GM12878 (cell line): ENCODE results near the gene TBC1D1. TPM values are rescaled to one million over a fixed set of nuclear protein-coding genes. Genes with fewer than 3 reads are reported as not detected.
A peak's percentile ranks its signal among the peaks of the same experiment; 100 is the strongest.

Experiments
- ATAC-seq: fragments of 200-7000 bp; cut with Tn5 transposase; 3 replicates; pipeline ENCODE4 v1.9.1; 2020; ENCODE audit warnings: mild to moderate bottlenecking, moderate library complexity
- BruUV-seq: library from RNA; stranded (reverse); fragments of 400-500 nt; replicated peaks from 2 replicates; lab custom pipeline; 2021; lab: Mats Ljungman, UMichigan
- CTCF ChIA-PET: fragments of 300-600 bp; sonication (Branson Sonifier 250); formaldehyde crosslinking; extraction: SDS; loops from one replicate; lab custom pipeline; 2021; ENCODE audit warnings: inconsistent platforms; lab: Yijun Ruan, JAX
- POLR2A ChIA-PET: fragments of 350-600 bp; formaldehyde crosslinking; extraction: SDS; loops from one replicate; lab custom pipeline; 2021; ENCODE audit warnings: inconsistent platforms; lab: Charles Lee
- RAD21 ChIA-PET: fragments of 300-600 bp; sonication (Branson Sonifier 250); formaldehyde crosslinking; loops from one replicate; lab custom pipeline; 2023; ENCODE audit warnings: antibody characterized with exemption; ENCODE audit not compliant: unreplicated experiment; lab: Charles Lee
- SMC1A ChIA-PET: fragments of 300-600 bp; sonication (Branson Sonifier 250); formaldehyde crosslinking; loops from one replicate; lab custom pipeline; 2023; ENCODE audit not compliant: unreplicated experiment, uncharacterized antibody; lab: Charles Lee
- DNase-seq: peaks from one replicate; pipeline ENCODE4 v3.0.0-alpha.2; 2011; ENCODE audit warnings: low read depth, low spot score
- FAIRE-seq: peaks from 3 replicates; lab custom pipeline; 2011; peaks lifted over from hg19 to GRCh38; lab: Jason Lieb, UNC
- H2AFZ ChIP-seq: 2 replicates; pipeline ENCODE4 v1.6.0; 2011; ENCODE audit warnings: low read depth, low read length, control low read depth; ENCODE audit not compliant: control insufficient read depth
- H3K27ac ChIP-seq: 2 replicates; pipeline ENCODE4 v1.5.1; 2011; ENCODE audit warnings: control low read depth; ENCODE audit not compliant: control insufficient read depth, insufficient read depth
- H3K27me3 ChIP-seq, 2 experiments: replicated peaks in 1 of 2; 2 replicates each; pipeline versions ENCODE4 v1.6.0 to v1.6.1; 2011; ENCODE audit warnings: low read length in 1 of 2; ENCODE audit not compliant: control insufficient read depth in 2 of 2, insufficient read depth in 2 of 2
- H3K36me3 ChIP-seq, 2 experiments: 2 replicates each; pipeline ENCODE4 v1.5.1; 2011; ENCODE audit warnings: low read length in 1 of 2; ENCODE audit not compliant: control insufficient read depth in 2 of 2, insufficient read depth in 2 of 2
- H3K4me1 ChIP-seq: 2 replicates; pipeline ENCODE4 v1.6.1; 2011; ENCODE audit warnings: mild to moderate bottlenecking, low read length, moderate library complexity, mixed read lengths; ENCODE audit not compliant: control insufficient read depth, insufficient read depth
- H3K4me2 ChIP-seq: 2 replicates; pipeline ENCODE4 v1.6.0; 2011; ENCODE audit warnings: control low read depth; ENCODE audit not compliant: control insufficient read depth, insufficient read depth
- H3K4me3 ChIP-seq: fragments of 200-600 bp; sonication (generic); 2 replicates; pipeline ENCODE4 v1.5.1; 2016
- H3K79me2 ChIP-seq: 2 replicates; pipeline ENCODE4 v1.6.0; 2011; ENCODE audit warnings: low read length; ENCODE audit not compliant: control insufficient read depth, insufficient read depth
- H3K9ac ChIP-seq: 2 replicates; pipeline ENCODE4 v1.8.0; 2011; ENCODE audit warnings: low read length, control low read depth, mixed read lengths; ENCODE audit not compliant: control insufficient read depth, insufficient read depth
- H3K9me3 ChIP-seq: replicated peaks from 3 replicates; pipeline ENCODE4 v1.5.1; 2011; ENCODE audit warnings: mild to moderate bottlenecking, low read length; ENCODE audit not compliant: control insufficient read depth, insufficient read depth
- H4K20me1 ChIP-seq: 2 replicates; pipeline ENCODE4 v1.6.0; 2011; ENCODE audit not compliant: control insufficient read depth, insufficient read depth
- CHD4 ChIP-seq: fragments of 200-600 bp; sonication (generic); IDR thresholded peaks from 2 replicates; pipeline ENCODE4 v1.6.1; 2016; ENCODE audit warnings: mild to moderate bottlenecking
- EED ChIP-seq: sonication (generic); IDR thresholded peaks from 2 replicates; pipeline ENCODE4 v1.6.1; 2016; ENCODE audit warnings: antibody characterized with exemption, low read depth
- ESRRA ChIP-seq: IDR thresholded peaks from 2 replicates; pipeline ENCODE4 v1.6.1; 2012; ENCODE audit warnings: mild to moderate bottlenecking, low read length, improper control_type of control experiment
- ETV6 ChIP-seq, 2 experiments: fragments of 450-650 bp in 1 of 2; IDR thresholded peaks in 1 of 2; conservative IDR thresholded peaks in 1 of 2; 2 replicates each; pipeline ENCODE4 v1.6.1; 2014; ENCODE audit warnings: antibody characterized with exemption in 1 of 2, borderline replicate concordance in 1 of 2, low read depth in 1 of 2, mild to moderate bottlenecking in 1 of 2, moderate library complexity in 1 of 2
- HCFC1 ChIP-seq: fragments of 150-350 bp; IDR thresholded peaks from 2 replicates; pipeline ENCODE4 v1.6.1; 2014; ENCODE audit warnings: low read length
- HSF1 ChIP-seq: fragments of 150-350 bp; IDR thresholded peaks from 2 replicates; pipeline ENCODE4 v1.6.1; 2014; ENCODE audit warnings: mild to moderate bottlenecking, low read depth, low read length
- IKZF2 ChIP-seq, 2 experiments: fragments of 450-650 bp; IDR thresholded peaks; 2 replicates each; pipeline ENCODE4 v1.6.1; 2017; ENCODE audit warnings: mild to moderate bottlenecking in 2 of 2, moderate library complexity in 2 of 2
- IRF5 ChIP-seq: fragments of 450-650 bp; IDR thresholded peaks from 2 replicates; pipeline ENCODE4 v1.6.1; 2017; ENCODE audit warnings: borderline replicate concordance
- MEF2A ChIP-seq: IDR thresholded peaks from 2 replicates; pipeline ENCODE4 v1.6.1; 2011; ENCODE audit warnings: low read depth, mild to moderate bottlenecking, low read length, moderate library complexity; ENCODE audit not compliant: insufficient read depth
- MTA3 ChIP-seq: IDR thresholded peaks from 2 replicates; pipeline ENCODE4 v1.6.1; 2012; ENCODE audit warnings: low read length, inconsistent platforms, borderline replicate concordance
- NFIC ChIP-seq: IDR thresholded peaks from 2 replicates; pipeline ENCODE4 v1.6.1; 2012; ENCODE audit warnings: low read depth, mild to moderate bottlenecking, inconsistent platforms, low read length, moderate library complexity
- SIN3A ChIP-seq: IDR thresholded peaks from 2 replicates; pipeline ENCODE4 v1.6.1; 2012; ENCODE audit warnings: low read depth, low read length, improper control_type of control experiment
- SKIL ChIP-seq: fragments of 450-650 bp; IDR thresholded peaks from 2 replicates; pipeline ENCODE4 v1.6.1; 2017; ENCODE audit warnings: mild to moderate bottlenecking, low read depth, inconsistent platforms; ENCODE audit not compliant: poor library complexity, severe bottlenecking
- SPI1 ChIP-seq: IDR thresholded peaks from 2 replicates; pipeline ENCODE4 v1.6.1; 2011; ENCODE audit warnings: low read depth, mild to moderate bottlenecking, low read length, moderate library complexity, borderline replicate concordance; ENCODE audit not compliant: insufficient read depth
- TCF7 ChIP-seq: IDR thresholded peaks from 2 replicates; pipeline ENCODE4 v1.6.1; 2014; ENCODE audit warnings: antibody characterized with exemption, borderline replicate concordance
- YY1 ChIP-seq: IDR thresholded peaks from 2 replicates; pipeline ENCODE4 v1.6.1; 2011; ENCODE audit warnings: low read depth, mild to moderate bottlenecking, low read length
- ZNF217 ChIP-seq: fragments of 450-650 bp; IDR thresholded peaks from 2 replicates; pipeline ENCODE4 v1.6.1; 2017; ENCODE audit warnings: antibody characterized with exemption, mild to moderate bottlenecking
- ZSCAN29 ChIP-seq: fragments of 450-650 bp; IDR thresholded peaks from 2 replicates; pipeline ENCODE4 v1.6.1; 2017; ENCODE audit warnings: mild to moderate bottlenecking, moderate library complexity
- WGBS: methylation state at CpG from one replicate; pipeline ENCODE4 v1.1.6; 2016; ENCODE audit warnings: low lambda C conversion rate; ENCODE audit not compliant: insufficient replicate concordance, insufficient coverage; ENCODE audit errors: missing lambda C conversion rate; 5-methylcytosine and 5-hydroxymethylcytosine counted together
- in situ Hi-C: fragments of 300-500 bp; cut with MboI; formaldehyde crosslinking; loops from 9 replicates; pipeline ENCODE4 v1.14.3; 2018; ENCODE audit warnings: mixed read lengths
- intact Hi-C: fragments of 100-400 bp; cut with micrococcal nuclease; formaldehyde crosslinking; loops from one replicate; pipeline ENCODE4 v1.14.2; 2022; ENCODE audit not compliant: unreplicated experiment
- polyA plus RNA-seq, 11 experiments: library from polyadenylated mRNA; depleted of rRNA in 4 of 11; unstranded in 6 of 11; stranded (reverse) in 5 of 11; fragments of >200 nt; fragmentation: Nextera tagmentation in 4 of 11; fragmentation: Illumina TruSeq in 1 of 11; extraction: Ambion mirVana in 4 of 11; extraction: Trizol in 1 of 11; gene quantifications; 1 replicate in 1 of 11; 2 replicates in 10 of 11; pipeline versions ENCODE4 v1.2.1 to v1.2.3, GENCODE V29; 2011 to 2016; ENCODE audit warnings: inconsistent platforms in 2 of 11, missing spikeins in 2 of 11, low read depth in 1 of 11
- total RNA-seq, 4 experiments: library from RNA; depleted of rRNA in 3 of 4; stranded (reverse); fragments of >200 nt in 3 of 4; fragmentation: Illumina TruSeq in 1 of 4; extraction: Trizol in 1 of 4; gene quantifications; 2 replicates each; pipeline versions ENCODE4 v1.2.1 to v1.2.3, GENCODE V29; 2013 to 2021

Gene TBC1D1
- total and polyA plus RNA-seq, 10 of the 15 experiments (the other 5 are each of a cell fraction or from before 2014, with no cell fraction given) = 5.3 to 102 (median 57.8) TPM

- Histone ChIP-seq H3K27ac (peak overlapping the region; percentile 96), H3K4me1 (peaks cover 73% of the 10 kb centered on the region), H3K36me3 (peaks cover under 1 to 1% of the 10 kb centered on the region in 2 experiments; a peak in 3 of 4 replicates), H3K79me2 (no peaks in the 10 kb centered on the region), H2AFZ (no peak overlapping the region), H3K4me2 (peak overlapping the region; percentile 63), H3K27me3 (no peaks in the 10 kb centered on the region), H3K9ac (peak overlapping the region; percentile 61), H3K9me3 (no peaks in the 10 kb centered on the region), H4K20me1 (no peaks in the 10 kb centered on the region), H3K4me3 (0 out of 2 replicates have a peak overlapping the region, but pooled peaks have one; percentile 10)
- TSS peak; percentile 91 for BruUV-seq
- under 1% methylated on average over 12 of the region's 12 CpGs for WGBS
- RAD21 ChIA-PET = interaction anchor here (0.7 to 9.1 kb wide), 20 partner anchors 27 to 724 kb away, joined by 3 to 128 read pairs (median 6); partner anchors contain the start of gene TLR10
- FAIRE-seq (peak; percentile 47), ATAC-seq (peak; percentile 57), DNase-seq (peak; percentile 84)
- CTCF ChIA-PET = interaction anchor here (0.7 to 6.0 kb wide), 12 partner anchors 11 to 674 kb away, joined by 3 to 43 read pairs (median 4); partner anchors contain the start of genes TLR1 and TLR10
- SMC1A ChIA-PET = interaction anchor here (0.8 to 7.7 kb wide), 14 partner anchors 13 to 687 kb away, joined by 3 to 102 read pairs (median 7); partner anchors contain the start of gene TLR10
- intact Hi-C loops = loop anchor here (1.0 to 5.0 kb wide), 8 partner anchors 30 to 726 kb away; partner anchors contain the start of genes TBC1D1 and TLR6
- in situ Hi-C loops = loop anchor here (5.0 to 25.0 kb wide), 3 partner anchors 46 to 1481 kb away; no protein-coding TSS in a partner anchor
- POLR2A ChIA-PET = interaction anchor here (0.7 to 4.6 kb wide), 10 partner anchors 13 to 539 kb away, joined by 3 to 38 read pairs (median 4); no protein-coding TSS in a partner anchor
- no peak; the same call in 1 of the 2 replicates for TF ChIP-seq IRF5
- peak in 1 of 2 experiments; percentile 76; a peak in 2 of 4 replicates for TF ChIP-seq ETV6 (conservative IDR thresholded peaks at IDR 0.05 in 1 of 2, IDR thresholded peaks at IDR 0.05 in 1 of 2; ENCODE audit: borderline replicate concordance in 1 of 2, low read depth in 1 of 2)
- peak; percentile 69; the same call in 1 of the 2 replicates for TF ChIP-seq TCF7
- peak; percentile 99 to 100 for TF ChIP-seq IKZF2 (IDR thresholded peaks at IDR 0.05)
- peak; percentile 38; the same call in 1 of the 2 replicates for TF ChIP-seq ZNF217
- TF ChIP-seq SPI1 = 0 out of 2 replicates have a peak, but pooled peaks have one; percentile 5
- peak; percentile 53; the same call in 1 of the 2 replicates for TF ChIP-seq YY1
- TF ChIP-seq MTA3 = no peak
- TF ChIP-seq HSF1 = 0 out of 2 replicates have a peak, but pooled peaks have one; percentile 46
- TF ChIP-seq EED = peak; percentile 99
- TF ChIP-seq SIN3A = no peak
- TF ChIP-seq HCFC1 = no peak
- no peak for TF ChIP-seq MEF2A
- TF ChIP-seq ESRRA = no peak
- TF ChIP-seq CHD4 = no peak; the same call in 1 of the 2 replicates
- TF ChIP-seq SKIL = peak; percentile 82
- TF ChIP-seq NFIC = no peak
- no peak for TF ChIP-seq ZSCAN29
Measured at GRCh38 chr4:38131371-38132091, 240.6 kb downstream of the TBC1D1 start.
